GM23338 (cell line): ENCODE measurements around the gene SEC11C. TPM values are rescaled to one million over a fixed set of nuclear protein-coding genes. Genes with fewer than 3 reads are reported as not detected.

Experiments used
- polyA plus RNA-seq: library from polyadenylated mRNA; unstranded; fragments of >200 nt; fragmentation: Nextera tagmentation; extraction: Ambion mirVana; gene quantifications from 2 replicates; pipeline ENCODE4 v1.2.1, GENCODE V29; 2016
- total RNA-seq: library from RNA; depleted of rRNA; stranded (reverse); fragments of >200 nt; shearing (Covaris generic); gene quantifications from 2 replicates; pipeline ENCODE4 v1.2.3, GENCODE V29; 2014; rRNA removed

The SEC11C gene
- total and polyA plus RNA-seq, 2 experiments from 2014 or later: 31.7 to 169 TPM

Other genes starting within 250 kb of the SEC11C start
- not detected in 2 replicates for gene GRP, start 80.3 kb downstream of the SEC11C start, total RNA-seq
- not detected in 2 replicates for gene GRP, start 80.3 kb downstream of the SEC11C start, polyA plus RNA-seq
- 0.03 and 0.08 TPM in 2 replicates for gene RAX, start 133.6 kb downstream of the SEC11C start, total RNA-seq
- gene RAX, start 133.6 kb downstream of the SEC11C start, polyA plus RNA-seq: 0.16 and 0.68 TPM in 2 replicates
- not detected in 2 replicates for gene CPLX4, start 178.8 kb downstream of the SEC11C start, total RNA-seq
- not detected in 2 replicates for gene CPLX4, start 178.8 kb downstream of the SEC11C start, polyA plus RNA-seq
- 94.3 and 111 TPM in 2 replicates for gene LMAN1, start 219.4 kb downstream of the SEC11C start, total RNA-seq
- gene LMAN1, start 219.4 kb downstream of the SEC11C start, polyA plus RNA-seq: 131 and 134 TPM in 2 replicates